ENCODE results near the gene TDRD10.
A peak's percentile ranks its signal among the peaks of the same experiment; 100 is the strongest.

Gene TDRD10

DNA sequence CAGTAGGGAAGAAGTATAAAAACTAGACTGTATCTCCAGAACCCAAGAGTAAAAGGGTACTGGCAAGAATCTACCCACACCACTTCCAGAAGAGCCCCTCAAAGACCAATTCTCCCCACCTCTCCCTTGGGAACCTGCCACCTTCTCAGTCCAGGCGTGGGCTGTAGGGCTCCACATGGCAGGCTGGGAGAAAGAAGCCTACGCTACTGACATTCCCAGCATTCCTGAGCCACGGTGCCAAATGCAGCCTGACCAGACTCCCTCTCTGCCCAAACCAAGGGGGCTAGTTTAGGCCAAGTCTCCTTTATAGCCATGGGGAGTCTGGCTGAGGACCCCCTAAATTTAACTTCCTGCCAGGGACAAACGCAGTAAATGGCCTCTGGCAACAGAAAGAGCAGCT, 54.4 kb downstream of the TDRD10 start:
- DNase-seq, result no peak

GRCh38 chr1:154557248-154557938, 55.4 kb downstream of the TDRD10 start:
- DNase-seq, result no peak

- DNase-seq, result peak; percentile 46
These were observed 56.1 kb downstream of the TDRD10 start, which contains the start of gene UBE2Q1 for GRCh38 chr1:154557939-154558719. UBE2Q1 (minus strand) TSS chr1:154558662; CDS start chr1:154558553, 109 bp downstream.

DNA sequence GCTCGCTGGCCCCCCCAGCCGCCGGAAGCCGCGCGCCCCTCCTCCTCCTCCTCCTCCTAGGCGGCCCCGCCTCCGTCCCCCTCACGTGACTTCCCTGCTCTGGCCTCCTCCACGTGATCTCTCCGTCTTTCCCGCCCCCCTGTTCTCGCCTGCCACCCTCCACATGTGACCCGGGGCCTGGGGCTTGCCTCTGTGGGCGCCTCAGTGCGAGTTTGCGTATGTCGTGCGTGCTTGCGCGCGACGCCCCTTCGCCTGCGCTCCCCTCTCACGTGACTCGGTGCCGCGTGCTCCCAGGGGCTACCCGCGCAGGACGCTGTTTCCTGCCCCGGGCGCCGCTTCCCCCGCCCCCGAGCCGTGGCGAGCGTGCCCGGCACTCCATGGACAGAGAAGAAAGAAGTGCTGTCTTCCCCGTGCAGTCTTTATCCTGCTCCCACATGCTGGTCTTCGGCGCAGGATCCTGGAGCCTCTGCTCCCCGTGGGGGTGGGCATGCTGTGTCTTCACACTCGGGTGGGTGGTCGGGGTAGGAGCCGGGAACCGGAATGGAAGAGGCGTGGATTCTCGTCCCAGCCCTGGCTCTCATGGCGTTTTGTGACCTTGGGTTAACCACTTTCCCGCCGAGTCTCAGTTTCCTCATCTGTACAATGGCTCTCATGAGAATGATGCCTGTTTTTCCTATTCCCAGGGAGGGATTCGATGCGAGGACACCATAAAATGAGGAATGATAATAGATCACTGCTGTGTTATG, 56.9 kb downstream of the TDRD10 start:
- DNase-seq, result peak; percentile 99

DNA sequence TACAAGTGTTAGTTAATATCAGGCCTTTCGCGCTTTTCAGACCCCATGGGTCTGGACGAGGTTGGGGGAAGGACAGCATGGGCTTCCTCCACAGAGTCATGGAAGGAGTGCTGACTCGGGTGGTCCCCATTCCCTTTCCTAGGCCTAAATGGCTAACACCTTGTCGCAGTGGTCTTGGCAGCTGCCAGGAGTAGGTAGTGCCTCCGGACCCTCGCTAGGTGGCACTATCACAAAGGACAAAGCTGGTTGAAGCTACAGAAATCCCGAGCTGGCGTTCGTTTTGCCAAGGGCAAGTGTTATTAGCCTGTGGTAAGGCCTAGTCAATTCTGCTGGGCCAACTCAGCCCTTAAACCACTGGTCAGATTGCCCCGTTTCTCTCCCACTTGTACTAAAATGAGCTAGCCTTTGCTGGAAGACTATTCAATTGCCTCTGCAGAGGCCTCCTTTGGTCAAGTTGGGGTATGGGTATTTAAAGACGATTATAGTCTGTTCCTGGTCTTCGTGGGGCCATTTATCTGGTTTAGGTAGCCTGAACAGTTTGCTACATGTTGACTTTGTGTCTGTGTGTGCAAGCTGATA, 57.5 kb downstream of the TDRD10 start:
- DNase-seq, result peak; percentile 88

- DNase-seq, result no peak
These were observed 63.9 kb downstream of the TDRD10 start for GRCh38 chr1:154565876-154566275.

- DNase-seq, result peak; percentile 75
These were observed 65.6 kb downstream of the TDRD10 start, which contains the start of gene CHRNB2 for GRCh38 chr1:154567386-154568156. CHRNB2 (plus strand) TSS chr1:154567778; CDS start chr1:154568045, 267 bp downstream.

GRCh38 chr1:154568157-154568815, 66.3 kb downstream of the TDRD10 start:
- no peak for DNase-seq

DNA sequence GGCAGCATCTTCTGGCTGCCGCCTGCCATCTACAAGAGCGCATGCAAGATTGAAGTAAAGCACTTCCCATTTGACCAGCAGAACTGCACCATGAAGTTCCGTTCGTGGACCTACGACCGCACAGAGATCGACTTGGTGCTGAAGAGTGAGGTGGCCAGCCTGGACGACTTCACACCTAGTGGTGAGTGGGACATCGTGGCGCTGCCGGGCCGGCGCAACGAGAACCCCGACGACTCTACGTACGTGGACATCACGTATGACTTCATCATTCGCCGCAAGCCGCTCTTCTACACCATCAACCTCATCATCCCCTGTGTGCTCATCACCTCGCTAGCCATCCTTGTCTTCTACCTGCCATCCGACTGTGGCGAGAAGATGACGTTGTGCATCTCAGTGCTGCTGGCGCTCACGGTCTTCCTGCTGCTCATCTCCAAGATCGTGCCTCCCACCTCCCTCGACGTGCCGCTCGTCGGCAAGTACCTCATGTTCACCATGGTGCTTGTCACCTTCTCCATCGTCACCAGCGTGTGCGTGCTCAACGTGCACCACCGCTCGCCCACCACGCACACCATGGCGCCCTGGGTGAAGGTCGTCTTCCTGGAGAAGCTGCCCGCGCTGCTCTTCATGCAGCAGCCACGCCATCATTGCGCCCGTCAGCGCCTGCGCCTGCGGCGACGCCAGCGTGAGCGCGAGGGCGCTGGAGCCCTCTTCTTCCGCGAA, 69.4 kb downstream of the TDRD10 start:
- no peak for DNase-seq

GRCh38 chr1:154571964-154572288, 69.9 kb downstream of the TDRD10 start:
- DNase-seq, result no peak

- no peak for DNase-seq
These were observed 70.6 kb downstream of the TDRD10 start for GRCh38 chr1:154572468-154573167.

GRCh38 chr1:154573168-154573510, 71.1 kb downstream of the TDRD10 start:
- no peak for DNase-seq

GRCh38 chr1:154574716-154575115, 72.7 kb downstream of the TDRD10 start:
- no peak for DNase-seq

DNA sequence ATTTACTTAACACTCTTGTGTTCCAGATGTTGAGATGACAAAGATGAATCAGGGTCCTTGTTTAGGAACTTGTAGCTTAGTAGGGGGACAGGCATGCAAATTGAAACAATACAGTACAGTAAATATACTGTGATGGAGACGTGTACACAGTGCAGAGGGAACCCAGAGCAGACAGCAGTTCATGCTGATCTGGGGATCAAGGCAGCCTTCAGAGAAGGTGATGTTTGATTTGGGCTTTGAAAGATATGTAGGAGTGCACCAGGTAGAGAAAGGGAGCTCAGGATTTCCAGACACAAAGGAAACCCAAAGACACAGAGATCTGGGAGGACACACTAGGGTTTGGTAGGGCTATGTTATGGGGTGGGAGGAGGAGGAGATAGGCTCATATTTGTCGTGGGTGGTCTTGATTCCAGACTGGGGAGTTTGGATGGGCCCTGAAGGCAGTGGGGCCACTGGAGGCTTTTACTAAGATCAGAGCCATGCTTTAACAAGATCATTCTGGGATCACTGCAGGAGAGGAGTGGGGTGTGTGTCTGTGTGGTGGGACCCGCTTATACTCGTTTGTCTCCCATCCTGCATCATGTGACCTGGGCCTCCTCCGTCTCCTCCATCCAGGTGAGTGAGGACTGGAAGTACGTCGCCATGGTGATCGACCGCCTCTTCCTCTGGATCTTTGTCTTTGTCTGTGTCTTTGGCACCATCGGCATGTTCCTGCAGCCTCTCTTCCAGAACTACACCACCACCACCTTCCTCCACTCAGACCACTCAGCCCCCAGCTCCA, 73.3 kb downstream of the TDRD10 start:
- DNase-seq, result no peak

DNA sequence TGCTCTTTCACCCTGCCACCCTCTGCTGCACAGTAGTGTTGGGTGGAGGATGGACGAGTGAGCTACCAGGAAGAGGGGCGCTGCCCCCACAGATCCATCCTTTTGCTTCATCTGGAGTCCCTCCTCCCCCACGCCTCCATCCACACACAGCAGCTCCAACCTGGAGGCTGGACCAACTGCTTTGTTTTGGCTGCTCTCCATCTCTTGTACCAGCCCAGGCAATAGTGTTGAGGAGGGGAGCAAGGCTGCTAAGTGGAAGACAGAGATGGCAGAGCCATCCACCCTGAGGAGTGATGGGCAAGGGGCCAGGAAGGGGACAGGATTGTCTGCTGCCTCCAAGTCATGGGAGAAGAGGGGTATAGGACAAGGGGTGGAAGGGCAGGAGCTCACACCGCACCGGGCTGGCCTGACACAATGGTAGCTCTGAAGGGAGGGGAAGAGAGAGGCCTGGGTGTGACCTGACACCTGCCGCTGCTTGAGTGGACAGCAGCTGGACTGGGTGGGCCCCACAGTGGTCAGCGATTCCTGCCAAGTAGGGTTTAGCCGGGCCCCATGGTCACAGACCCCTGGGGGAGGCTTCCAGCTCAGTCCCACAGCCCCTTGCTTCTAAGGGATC, 74.0 kb downstream of the TDRD10 start:
- DNase-seq, result no peak

- no peak for DNase-seq
These were observed 75.5 kb downstream of the TDRD10 start for GRCh38 chr1:154577346-154578057.

DNA sequence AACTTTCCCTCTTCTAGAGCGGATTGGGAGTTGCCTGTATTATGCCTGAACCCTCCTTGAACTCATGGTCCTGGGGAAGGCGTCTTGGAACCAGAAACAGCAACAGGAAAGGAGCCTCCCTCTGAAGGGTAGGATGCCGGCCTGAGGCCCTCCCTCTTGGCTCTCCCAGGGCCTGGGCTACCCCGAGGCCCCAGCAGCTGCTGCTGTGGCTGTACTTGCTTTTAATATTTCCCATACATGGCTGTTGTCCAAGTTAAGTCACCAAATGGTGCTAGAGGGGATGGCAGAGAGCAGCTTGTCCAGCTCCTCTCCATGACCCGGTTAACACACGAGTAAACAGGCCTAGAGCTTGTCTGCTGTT, 76.0 kb downstream of the TDRD10 start:
- DNase-seq, result no peak

DNA sequence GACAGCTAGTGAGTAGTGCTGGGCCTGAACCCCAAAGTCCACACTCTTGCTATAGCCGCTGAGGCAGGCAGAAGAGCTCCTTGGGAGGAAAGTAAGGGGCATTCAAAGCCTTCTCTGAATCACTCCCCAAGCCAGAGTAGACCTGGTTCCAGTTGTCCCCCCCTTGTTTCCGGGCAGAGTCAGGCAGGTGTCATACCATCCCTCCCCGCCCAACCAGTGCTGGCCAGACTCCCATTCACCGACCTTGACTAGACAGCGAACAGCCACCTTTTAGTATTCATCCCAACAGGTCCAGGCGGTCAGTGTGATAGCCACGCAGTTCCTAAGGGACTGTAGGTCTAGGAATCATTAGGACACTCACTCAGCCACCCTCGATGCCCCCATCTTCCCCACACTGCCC, 77.4 kb downstream of the TDRD10 start:
- no peak for DNase-seq

DNA sequence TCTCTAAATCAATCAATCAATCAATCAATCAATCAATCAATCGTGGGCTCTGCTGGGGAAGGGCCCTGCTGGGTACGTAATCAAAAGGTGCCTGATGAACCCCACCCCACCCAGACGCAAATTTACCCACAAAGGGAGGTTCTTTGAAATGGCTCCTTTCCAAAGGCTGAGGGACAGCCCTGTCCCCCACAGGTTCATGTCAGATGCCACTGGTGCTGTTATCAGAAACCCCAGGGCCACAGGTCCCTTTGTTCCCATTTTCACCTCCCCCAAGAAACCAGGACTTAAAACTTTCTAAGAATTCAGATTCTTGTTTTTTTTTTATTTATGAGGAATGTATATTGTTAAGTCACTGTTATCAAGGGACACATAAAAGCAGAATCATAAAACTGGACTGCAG, 79.7 kb downstream of the TDRD10 start:
- no peak for DNase-seq

Measured in activated CD4-positive, alpha-beta T cell treated with anti-CD3 and anti-CD28 coated beads for 48 hours (primary cell).